Suprapubic skin (tissue), 4 donors: Measurements from ENCODE around the gene PTPRH.

Experiments used
- EP300 ChIP-seq: sonication (generic); formaldehyde crosslinking; IDR thresholded peaks from one replicate; pipeline ENCODE4 v1.6.1; 2017; ENCODE audit warnings: antibody characterized with exemption
- POLR2A ChIP-seq, 2 donors: fragments of 450-650 bp; IDR thresholded peaks; one replicate each; pipeline ENCODE4 v1.6.1; 2017; ENCODE audit warnings: antibody characterized with exemption in 2 of 2, mild to moderate bottlenecking in 2 of 2, moderate library complexity in 2 of 2
- POLR2AphosphoS5 ChIP-seq, 3 donors: sonication (generic); formaldehyde crosslinking; IDR thresholded peaks; one replicate each; pipeline ENCODE4 v1.6.1; 2017; ENCODE audit warnings: antibody characterized with exemption in 3 of 3
- TF ChIP-seq, protein P1 (sequence below), 2 donors: fragments of 200-600 bp in 1 of 2; fragments of 450-650 bp in 1 of 2; sonication (generic) in 1 of 2; IDR thresholded peaks; one replicate each; pipeline ENCODE4 v1.5.1; 2016 to 2019; ENCODE audit warnings: antibody characterized with exemption in 2 of 2, mild to moderate bottlenecking in 1 of 2, moderate library complexity in 1 of 2

DNA sequence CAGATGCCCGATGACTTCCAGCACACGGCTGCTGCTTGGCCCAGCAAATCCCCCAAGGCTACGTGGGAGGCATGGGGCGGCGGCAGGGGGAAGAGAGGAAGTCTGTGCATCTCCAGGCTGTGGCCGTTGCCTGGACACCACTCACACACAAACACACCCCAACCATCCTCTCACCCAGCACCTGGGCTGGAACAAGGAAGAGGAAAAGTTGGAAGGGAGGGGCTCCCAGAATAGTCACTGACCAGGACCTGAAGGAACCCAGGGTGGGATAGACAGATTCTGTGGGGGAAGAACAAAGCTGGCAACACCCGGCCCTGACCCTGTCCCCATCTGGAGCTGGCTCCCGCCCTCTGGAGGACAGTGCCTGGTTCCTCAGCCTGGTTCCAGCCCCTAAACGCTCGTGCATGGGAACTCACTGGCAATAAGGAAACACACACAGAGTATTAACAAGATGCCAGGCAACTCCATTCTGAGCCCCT lies 38.4 kb upstream of the PTPRH start:
- TF ChIP-seq, protein P1, sequence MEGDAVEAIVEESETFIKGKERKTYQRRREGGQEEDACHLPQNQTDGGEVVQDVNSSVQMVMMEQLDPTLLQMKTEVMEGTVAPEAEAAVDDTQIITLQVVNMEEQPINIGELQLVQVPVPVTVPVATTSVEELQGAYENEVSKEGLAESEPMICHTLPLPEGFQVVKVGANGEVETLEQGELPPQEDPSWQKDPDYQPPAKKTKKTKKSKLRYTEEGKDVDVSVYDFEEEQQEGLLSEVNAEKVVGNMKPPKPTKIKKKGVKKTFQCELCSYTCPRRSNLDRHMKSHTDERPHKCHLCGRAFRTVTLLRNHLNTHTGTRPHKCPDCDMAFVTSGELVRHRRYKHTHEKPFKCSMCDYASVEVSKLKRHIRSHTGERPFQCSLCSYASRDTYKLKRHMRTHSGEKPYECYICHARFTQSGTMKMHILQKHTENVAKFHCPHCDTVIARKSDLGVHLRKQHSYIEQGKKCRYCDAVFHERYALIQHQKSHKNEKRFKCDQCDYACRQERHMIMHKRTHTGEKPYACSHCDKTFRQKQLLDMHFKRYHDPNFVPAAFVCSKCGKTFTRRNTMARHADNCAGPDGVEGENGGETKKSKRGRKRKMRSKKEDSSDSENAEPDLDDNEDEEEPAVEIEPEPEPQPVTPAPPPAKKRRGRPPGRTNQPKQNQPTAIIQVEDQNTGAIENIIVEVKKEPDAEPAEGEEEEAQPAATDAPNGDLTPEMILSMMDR (IDR thresholded peaks at IDR 0.05): no peak
- TF ChIP-seq POLR2A (IDR thresholded peaks at IDR 0.05) (no peak), POLR2AphosphoS5 (IDR thresholded peaks at IDR 0.05) (no peak), EP300 (no peak)
